ENCODE results near the gene GPR155. TPM values are rescaled to one million over a fixed set of nuclear protein-coding genes. Genes with fewer than 3 reads are reported as not detected.

The GPR155 gene
- total and polyA plus RNA-seq, 2 of the 4 experiments (the other 2 are of a cell fraction): 2.3 to 3.4 TPM

DNA sequence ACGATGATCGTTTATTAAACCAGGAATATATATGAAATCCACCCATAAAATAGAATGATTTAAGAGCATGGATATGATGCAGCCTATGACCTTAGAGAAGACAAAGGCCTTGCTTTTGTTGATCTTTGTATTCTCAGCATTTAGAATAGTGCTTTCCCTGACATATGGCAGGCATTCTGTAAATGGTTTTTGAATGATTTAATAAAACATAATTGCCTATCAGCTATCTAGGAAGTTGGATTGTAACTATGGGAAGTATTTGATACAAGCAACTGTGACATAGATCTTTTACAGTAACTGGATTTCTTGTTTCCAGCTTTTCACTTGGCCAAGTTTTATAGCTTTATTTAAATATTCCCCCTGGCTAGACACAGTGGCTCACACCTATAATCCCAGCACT lies 5.1 kb upstream of the GPR155 start:
- Histone ChIP-seq H4K20me1 (ENCODE audit: insufficient read depth, low read length) (no peaks in the 10 kb centered on the region), H3K27me3 (ENCODE audit: control insufficient read depth, insufficient read depth, low read length) (peaks cover 3% of the 10 kb centered on the region; the same call in 1 of the 2 replicates), H3K79me1 (ENCODE audit: low read depth in 1 of 2, low read length in 2 of 2) (no peaks in the 10 kb centered on the region), H3K23ac (ENCODE audit: low read depth, low read length) (no peak overlapping the region), H3K4me2 (ENCODE audit: low read depth, low read length) (no peak overlapping the region), H2AFZ (replicated peaks; ENCODE audit: low read length, poor library complexity) (no peak overlapping the region), H3K27ac (ENCODE audit: insufficient read depth, low read length) (no peak overlapping the region), H2AK5ac (ENCODE audit: low read depth, low read length) (no peak overlapping the region), H2BK20ac (ENCODE audit: low read depth, low read length) (no peak overlapping the region), H3K36me3 (ENCODE audit: control insufficient read depth, insufficient read depth, low read length) (no peaks in the 10 kb centered on the region), H4K91ac (ENCODE audit: insufficient read depth, low read depth, low read length) (no peak overlapping the region), H3K4me3 (ENCODE audit: insufficient read depth, low read depth, low read length) (no peak overlapping the region), H2BK5ac (ENCODE audit: low read depth, low read length, poor library complexity, severe bottlenecking) (no peak overlapping the region), H3K4me1 (ENCODE audit: control insufficient read depth, insufficient read depth, low read length) (no peaks in the 10 kb centered on the region), H3K18ac (ENCODE audit: low read depth, low read length) (no peak overlapping the region), H2BK120ac (ENCODE audit: low read depth, low read length) (no peak overlapping the region), H3K56ac (ENCODE audit: extremely low read depth, insufficient read depth, low read length) (no peak overlapping the region), H3K9me1 (ENCODE audit: insufficient read depth, low read length) (0 out of 2 replicates have a peak, but pooled peaks cover 3% of the 10 kb centered on the region), H3K9me3 (ENCODE audit: control insufficient read depth, insufficient read depth, low read length) (no peaks in the 10 kb centered on the region), H3K4ac (ENCODE audit: low read depth, low read length) (no peak overlapping the region), H4K5ac (ENCODE audit: low read depth, low read length) (no peak overlapping the region), H2AK9ac (replicated peaks; ENCODE audit: low read depth, low read length, poor library complexity) (no peak overlapping the region), H3K14ac (replicated peaks; ENCODE audit: low read depth, low read length) (no peak overlapping the region), H2BK15ac (ENCODE audit: low read depth, low read length) (no peak overlapping the region), H3K9ac (ENCODE audit: low read depth, low read length) (no peak overlapping the region), H4K8ac (ENCODE audit: low read depth in 2 of 2, low read length in 2 of 2) (no peak overlapping the region)
- intact Hi-C loops (cut with micrococcal nuclease): no loop called here
- BruUV-seq (replicated peaks): no TSS peak
- ATAC-seq (ENCODE audit: low read depth) (no peak), DNase-seq (no peak)
- ChIA-PET POLR2A (ENCODE audit: unreplicated experiment) (no interaction called here), CTCF (interaction anchor here (0.9 to 1.2 kb wide), 3 partner anchors 17 to 29 kb away, joined by 3 read pairs; no protein-coding TSS in a partner anchor)
- TF ChIP-seq RFX5 (IDR thresholded peaks at IDR 0.05; ENCODE audit: low read depth, low read length): no peak
- dilution Hi-C loops (cut with HindIII; ENCODE audit: low sequenced_read_pairs, unreplicated experiment): no loop called here
- WGBS, 2 experiments (ENCODE audit: extremely low coverage in 2 of 2, insufficient read length in 1 of 2): no CpG with 5 or more reads among the region's 2 CpGs
- in situ Hi-C loops (cut with MboI; ENCODE audit: low sequenced_read_pairs): no loop called here

Data from IMR-90 (cell line).